ENCODE data around the gene CEP295NL. TPM values are rescaled to one million over a fixed set of nuclear protein-coding genes. Genes with fewer than 3 reads are reported as not detected.

Gene CEP295NL
- total and polyA plus RNA-seq, 2 of the 13 experiments (the other 11 are each of a cell fraction or from before 2014, with no cell fraction given): not detected

GRCh38 chr17:78862073-78863023 lies 40.7 kb downstream of the CEP295NL start:
- intact Hi-C loops (cut with micrococcal nuclease; ENCODE audit: unreplicated experiment) (no loop called here), in situ Hi-C loops (cut with HindIII; ENCODE audit: extremely low pct_ligation_motif_present, low pct_unique_long_range_greater_than_20kb) (no loop called here)
- H3K79me2 ChIP-seq (ENCODE audit: insufficient read depth, low read length): no peaks in the 10 kb centered on the region
- FAIRE-seq (no peak), ATAC-seq (peak; percentile 22; the same call in 1 of the 3 replicates), DNase-seq (ENCODE audit: low spot score) (peak; percentile 62)
- H3K9ac ChIP-seq (ENCODE audit: insufficient read depth, low read depth, low read length): no peak overlapping the region
- POLR2A ChIA-PET: interaction anchor here (0.8 to 1.3 kb wide), 2 partner anchors 74 to 117 kb away, joined by 3 read pairs; no protein-coding TSS in a partner anchor
- H3K36me3 ChIP-seq (replicated peaks in 1 of 2; ENCODE audit: control insufficient read depth in 1 of 2, insufficient read depth in 2 of 2, low read length in 2 of 2): peaks cover 0 to under 1% of the 10 kb centered on the region in 2 experiments; a peak in 1 of 5 replicates
- no peak overlapping the region for H2AFZ ChIP-seq (ENCODE audit: low read length)
- CTCF ChIA-PET (ENCODE audit: low intra/inter-chr PET ratio, low total read pairs): no interaction called here
- no peaks in the 10 kb centered on the region for H4K20me1 ChIP-seq (ENCODE audit: insufficient read depth, low read length)
- no peak overlapping the region for H3K4me3 ChIP-seq (replicated peaks in 1 of 3; ENCODE audit: insufficient read depth in 1 of 3, low read depth in 2 of 3, low read length in 3 of 3)
- BruUV-seq (replicated peaks): no TSS peak
- WGBS (ENCODE audit: low lambda C conversion rate): 84% methylated on average over 17 of the region's 17 CpGs
- H3K9me3 ChIP-seq (ENCODE audit: low read length): no peaks in the 10 kb centered on the region
- H3K27ac ChIP-seq (ENCODE audit: extremely low read length, insufficient read depth, low read length): no peak overlapping the region
- no peaks in the 10 kb centered on the region for H3K27me3 ChIP-seq (ENCODE audit: control insufficient read depth in 1 of 2, insufficient read depth in 2 of 2, low read length in 2 of 2)
- peaks cover 15% of the 10 kb centered on the region for H3K4me1 ChIP-seq (ENCODE audit: insufficient read depth, low read length)
- H3K4me2 ChIP-seq (ENCODE audit: low read depth, low read length): no peak overlapping the region
- TF ChIP-seq RBM22 (optimal IDR thresholded peaks at IDR 0.05; ENCODE audit: low read length): no peak
- TF ChIP-seq ZNF430 (CRISPR knock-in tag; IDR thresholded peaks at IDR 0.05): no peak
- TF ChIP-seq EZH2 (conservative IDR thresholded peaks at IDR 0.05; ENCODE audit: low read depth, low read length): no peak
- no peak for TF ChIP-seq FOXP1 (IDR thresholded peaks at IDR 0.05)
- TF ChIP-seq FOXP1 (CRISPR knock-in tag; IDR thresholded peaks at IDR 0.05): no peak
- TF ChIP-seq CHD2 (IDR thresholded peaks at IDR 0.05; ENCODE audit: low read depth, low read length): no peak
- TF ChIP-seq TFAP4 (IDR thresholded peaks at IDR 0.05; ENCODE audit: borderline replicate concordance, low read depth): peak; percentile 21; the same call in 1 of the 2 replicates
- TF ChIP-seq ZNF335 (CRISPR knock-in tag; IDR thresholded peaks at IDR 0.05): 0 out of 2 replicates have a peak, but pooled peaks have one; percentile 16
- TF ChIP-seq, protein P1, sequence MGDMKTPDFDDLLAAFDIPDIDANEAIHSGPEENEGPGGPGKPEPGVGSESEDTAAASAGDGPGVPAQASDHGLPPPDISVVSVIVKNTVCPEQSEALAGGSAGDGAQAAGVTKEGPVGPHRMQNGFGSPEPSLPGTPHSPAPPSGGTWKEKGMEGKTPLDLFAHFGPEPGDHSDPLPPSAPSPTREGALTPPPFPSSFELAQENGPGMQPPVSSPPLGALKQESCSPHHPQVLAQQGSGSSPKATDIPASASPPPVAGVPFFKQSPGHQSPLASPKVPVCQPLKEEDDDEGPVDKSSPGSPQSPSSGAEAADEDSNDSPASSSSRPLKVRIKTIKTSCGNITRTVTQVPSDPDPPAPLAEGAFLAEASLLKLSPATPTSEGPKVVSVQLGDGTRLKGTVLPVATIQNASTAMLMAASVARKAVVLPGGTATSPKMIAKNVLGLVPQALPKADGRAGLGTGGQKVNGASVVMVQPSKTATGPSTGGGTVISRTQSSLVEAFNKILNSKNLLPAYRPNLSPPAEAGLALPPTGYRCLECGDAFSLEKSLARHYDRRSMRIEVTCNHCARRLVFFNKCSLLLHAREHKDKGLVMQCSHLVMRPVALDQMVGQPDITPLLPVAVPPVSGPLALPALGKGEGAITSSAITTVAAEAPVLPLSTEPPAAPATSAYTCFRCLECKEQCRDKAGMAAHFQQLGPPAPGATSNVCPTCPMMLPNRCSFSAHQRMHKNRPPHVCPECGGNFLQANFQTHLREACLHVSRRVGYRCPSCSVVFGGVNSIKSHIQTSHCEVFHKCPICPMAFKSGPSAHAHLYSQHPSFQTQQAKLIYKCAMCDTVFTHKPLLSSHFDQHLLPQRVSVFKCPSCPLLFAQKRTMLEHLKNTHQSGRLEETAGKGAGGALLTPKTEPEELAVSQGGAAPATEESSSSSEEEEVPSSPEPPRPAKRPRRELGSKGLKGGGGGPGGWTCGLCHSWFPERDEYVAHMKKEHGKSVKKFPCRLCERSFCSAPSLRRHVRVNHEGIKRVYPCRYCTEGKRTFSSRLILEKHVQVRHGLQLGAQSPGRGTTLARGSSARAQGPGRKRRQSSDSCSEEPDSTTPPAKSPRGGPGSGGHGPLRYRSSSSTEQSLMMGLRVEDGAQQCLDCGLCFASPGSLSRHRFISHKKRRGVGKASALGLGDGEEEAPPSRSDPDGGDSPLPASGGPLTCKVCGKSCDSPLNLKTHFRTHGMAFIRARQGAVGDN (CRISPR knock-in tag; IDR thresholded peaks at IDR 0.05): peak; percentile 41
- peak; percentile 68; the same call in 1 of the 2 replicates for TF ChIP-seq ZNF7 (CRISPR knock-in tag; IDR thresholded peaks at IDR 0.05)
- 0 out of 2 replicates have a peak, but pooled peaks have one; percentile 17 for TF ChIP-seq AHR (CRISPR knock-in tag; IDR thresholded peaks at IDR 0.05)
- TF ChIP-seq KLF13 (CRISPR knock-in tag; IDR thresholded peaks at IDR 0.05): no peak
- peak; percentile 34; the same call in 1 of the 2 replicates for TF ChIP-seq CEBPB (IDR thresholded peaks at IDR 0.05; ENCODE audit: borderline replicate concordance, low read depth, low read length)
- TF ChIP-seq BHLHE40 (IDR thresholded peaks at IDR 0.05; ENCODE audit: low read length): peak; percentile 85
- TF ChIP-seq MTERF4 (CRISPR knock-in tag; IDR thresholded peaks at IDR 0.05): no peak
- TF ChIP-seq SIN3A (IDR thresholded peaks at IDR 0.05; ENCODE audit: borderline replicate concordance, low read depth, low read length): no peak
- no peak for TF ChIP-seq ZNF772 (CRISPR knock-in tag; IDR thresholded peaks at IDR 0.05)
- no peak for TF ChIP-seq ZFP82 (CRISPR knock-in tag; IDR thresholded peaks at IDR 0.05; ENCODE audit: borderline replicate concordance)
- no peak for TF ChIP-seq HIVEP1 (CRISPR knock-in tag; IDR thresholded peaks at IDR 0.05)
- no peak for TF ChIP-seq FOXJ3 (CRISPR knock-in tag; IDR thresholded peaks at IDR 0.05; ENCODE audit: borderline replicate concordance)

Data from HepG2 (cell line).